KMS-11 (cell line): ENCODE measurements around the gene MYLIP.
A peak's percentile ranks its signal among the peaks of the same experiment; 100 is the strongest.

Experiments
- H2AFZ ChIP-seq: fragments of 200-600 bp; sonication (generic); 2 replicates; pipeline ENCODE4 v1.6.1; 2016; ENCODE audit warnings: antibody characterized with exemption, mixed run types, low read depth
- H3K27ac ChIP-seq: fragments of 200-600 bp; sonication (generic); 2 replicates; pipeline ENCODE4 v1.6.1; 2016; ENCODE audit warnings: mild to moderate bottlenecking, mixed run types
- H3K27me3 ChIP-seq: fragments of 200-600 bp; sonication (generic); 2 replicates; pipeline ENCODE4 v1.6.1; 2017; ENCODE audit warnings: mild to moderate bottlenecking, low read depth, mixed run types, moderate library complexity; ENCODE audit not compliant: insufficient read depth
- H3K36me3 ChIP-seq: fragments of 200-600 bp; sonication (generic); 2 replicates; pipeline ENCODE4 v1.6.1; 2017; ENCODE audit warnings: mild to moderate bottlenecking, mixed run types; ENCODE audit not compliant: insufficient read depth
- H3K4me1 ChIP-seq: fragments of 200-600 bp; sonication (generic); 2 replicates; pipeline ENCODE4 v1.6.1; 2016; ENCODE audit warnings: mild to moderate bottlenecking, low read depth, mixed run types; ENCODE audit not compliant: poor library complexity, severe bottlenecking
- H3K4me2 ChIP-seq: fragments of 200-600 bp; sonication (generic); 2 replicates; pipeline ENCODE4 v1.7.0; 2016; ENCODE audit warnings: mild to moderate bottlenecking, mixed run types
- H3K4me3 ChIP-seq: fragments of 200-600 bp; sonication (generic); IDR thresholded peaks from 2 replicates; pipeline ENCODE4 v1.6.1; 2017; ENCODE audit warnings: low read depth, low read length, mixed read lengths; ENCODE audit not compliant: insufficient read depth
- H3K79me2 ChIP-seq: fragments of 200-600 bp; sonication (generic); 2 replicates; pipeline ENCODE4 v1.6.1; 2016; ENCODE audit warnings: low read depth, mixed run types; ENCODE audit not compliant: insufficient read depth
- H3K9ac ChIP-seq: fragments of 200-600 bp; sonication (generic); 2 replicates; pipeline ENCODE4 v1.6.1; 2016; ENCODE audit warnings: mild to moderate bottlenecking, mixed run types
- H4K20me1 ChIP-seq: fragments of 200-600 bp; sonication (generic); 2 replicates; pipeline ENCODE4 v1.6.1; 2016; ENCODE audit warnings: mild to moderate bottlenecking, mixed run types; ENCODE audit not compliant: insufficient read depth
- CTCF ChIP-seq: fragments of 200-600 bp; sonication (generic); conservative IDR thresholded peaks from 2 replicates; pipeline ENCODE4 v1.6.1; 2017; ENCODE audit warnings: low read depth, mild to moderate bottlenecking, antibody characterized with exemption, low read length, moderate library complexity, mixed read lengths

Gene MYLIP

DNA sequence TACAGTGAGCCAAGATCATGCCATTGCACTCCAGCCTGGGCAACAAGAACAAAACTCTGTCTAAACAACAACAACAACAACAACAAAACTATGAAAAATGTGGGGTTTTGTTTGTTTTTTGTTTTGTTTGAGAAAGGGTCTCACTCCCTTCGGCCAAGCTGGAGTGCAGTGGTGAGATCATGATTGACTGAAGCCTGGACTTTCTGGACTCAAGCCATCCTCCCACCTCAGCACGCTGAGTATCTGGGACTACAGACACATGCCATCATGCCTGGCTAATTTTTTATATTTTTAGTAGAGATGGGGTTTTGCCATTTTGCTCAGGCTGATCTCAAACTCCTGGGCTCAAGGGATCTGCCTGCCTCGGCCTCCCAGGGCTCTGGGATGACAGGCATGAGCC is 2.8 kb upstream of the MYLIP start:
- Histone ChIP-seq H3K36me3 (no peaks in the 10 kb centered on the region), H3K27ac (no peak overlapping the region), H3K4me2 (no peak overlapping the region), H3K4me3 (no peak overlapping the region), H4K20me1 (no peaks in the 10 kb centered on the region), H3K4me1 (peaks cover 14% of the 10 kb centered on the region), H3K9ac (no peak overlapping the region), H3K79me2 (peaks cover 17% of the 10 kb centered on the region), H2AFZ (no peak overlapping the region), H3K27me3 (no peaks in the 10 kb centered on the region)
- no peak for TF ChIP-seq CTCF

DNA sequence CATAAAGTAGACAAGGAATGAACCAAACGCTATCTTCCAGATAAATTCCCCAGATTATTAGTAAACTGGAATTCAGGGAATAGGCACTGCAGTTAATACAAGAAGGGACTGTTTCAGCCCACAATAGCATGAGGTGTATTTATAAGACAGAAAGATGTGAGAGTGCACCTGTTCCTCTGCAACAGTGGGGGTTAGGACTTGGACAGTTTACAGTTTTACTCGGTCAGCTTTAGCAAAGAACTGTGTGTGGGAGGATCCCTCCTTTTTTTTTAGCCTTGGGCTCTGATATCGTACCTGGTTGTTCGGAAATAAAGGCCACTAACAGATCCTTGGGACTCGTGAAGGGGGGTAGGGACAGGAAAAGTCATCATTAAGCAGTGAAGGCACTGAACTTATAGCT is 2.0 kb upstream of the MYLIP start:
- Histone ChIP-seq H3K36me3 (no peaks in the 10 kb centered on the region), H3K27me3 (no peaks in the 10 kb centered on the region), H3K9ac (no peak overlapping the region), H3K4me2 (peak overlapping the region; percentile 8; the same call in 1 of the 2 replicates), H4K20me1 (no peaks in the 10 kb centered on the region), H3K4me3 (no peak overlapping the region), H3K79me2 (peaks cover 25% of the 10 kb centered on the region), H3K4me1 (peaks cover 20% of the 10 kb centered on the region), H2AFZ (no peak overlapping the region), H3K27ac (no peak overlapping the region)
- no peak for TF ChIP-seq CTCF

GRCh38 chr6:16127471-16127870 is 1.4 kb upstream of the MYLIP start:
- no peaks in the 10 kb centered on the region for H3K36me3 ChIP-seq
- peaks cover 26% of the 10 kb centered on the region for H3K4me1 ChIP-seq
- no peak overlapping the region for H2AFZ ChIP-seq
- no peak for TF ChIP-seq CTCF
- no peaks in the 10 kb centered on the region for H3K27me3 ChIP-seq
- no peak overlapping the region for H3K27ac ChIP-seq
- H3K79me2 ChIP-seq, result peaks cover 31% of the 10 kb centered on the region
- H4K20me1 ChIP-seq, result no peaks in the 10 kb centered on the region
- no peak overlapping the region for H3K9ac ChIP-seq
- no peak overlapping the region for H3K4me3 ChIP-seq
- no peak overlapping the region for H3K4me2 ChIP-seq

DNA sequence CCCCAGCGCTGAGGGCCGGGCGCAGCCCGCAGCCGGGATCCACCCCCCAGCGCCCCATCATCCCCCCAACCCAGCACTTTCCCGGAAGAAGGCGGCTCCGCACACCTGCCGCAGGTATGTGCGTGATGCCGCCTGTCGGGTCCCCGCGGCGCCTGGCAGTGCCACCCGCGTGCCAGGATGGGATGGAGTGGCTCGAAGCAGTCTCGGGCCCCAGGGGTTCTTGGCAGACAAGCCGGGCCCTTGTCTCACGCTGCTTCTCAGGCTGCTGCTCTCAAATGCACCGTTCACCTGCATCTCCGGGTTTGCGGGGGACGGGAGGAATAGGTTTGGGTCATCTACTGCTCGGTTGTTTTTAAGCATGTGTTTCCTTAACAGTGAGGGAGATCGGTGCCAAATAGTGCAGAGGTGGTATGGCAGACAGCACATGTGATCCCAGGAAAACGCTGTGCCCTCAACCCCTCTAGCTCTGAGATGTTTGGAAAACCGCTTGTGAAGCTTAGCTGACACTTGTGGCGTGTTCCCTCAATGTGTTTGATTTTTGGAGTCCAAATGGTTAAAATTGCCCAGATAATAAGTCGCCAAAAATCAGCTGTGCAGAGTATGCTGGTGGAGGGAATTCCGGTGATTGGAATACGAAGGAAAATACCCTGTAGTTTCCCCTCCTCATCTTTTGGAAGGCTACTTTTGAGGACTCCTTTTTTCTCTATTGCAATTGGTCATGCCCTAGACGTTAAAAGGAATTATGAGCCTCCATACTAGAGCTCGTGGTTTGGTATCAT is 926 bp downstream of the MYLIP start:
- peak overlapping the region; percentile 62 for H3K4me2 ChIP-seq
- no peak overlapping the region for H2AFZ ChIP-seq
- H3K27ac ChIP-seq, result peak overlapping the region; percentile 84
- H3K36me3 ChIP-seq, result no peaks in the 10 kb centered on the region
- 0 out of 2 replicates have a peak, but pooled peaks have one; percentile 15 for TF ChIP-seq CTCF
- H3K9ac ChIP-seq, result peak overlapping the region; percentile 88
- H3K4me1 ChIP-seq, result peaks cover 50% of the 10 kb centered on the region
- peaks cover 8% of the 10 kb centered on the region for H4K20me1 ChIP-seq
- no peak overlapping the region for H3K4me3 ChIP-seq
- H3K27me3 ChIP-seq, result no peaks in the 10 kb centered on the region
- peaks cover 54% of the 10 kb centered on the region for H3K79me2 ChIP-seq
